ENCODE measurements around the gene CP.
A peak's percentile ranks its signal among the peaks of the same experiment; 100 is the strongest.
"Not testable (repeated sequence)": the region's sequence is repeated elsewhere in the genome, so short reads cannot be mapped to it uniquely, and the experiment has no call there.

- TF ChIP-seq ZNF384 (IDR thresholded peaks at IDR 0.05); FOXK2 (IDR thresholded peaks at IDR 0.05); ELF4 (IDR thresholded peaks at IDR 0.05); BHLHE40 (IDR thresholded peaks at IDR 0.05; ENCODE audit: borderline replicate concordance); FOXA1 (IDR thresholded peaks at IDR 0.05); SP1 (IDR thresholded peaks at IDR 0.05); L3MBTL2 (conservative IDR thresholded peaks at IDR 0.05); TARDBP (IDR thresholded peaks at IDR 0.05); SUZ12 (IDR thresholded peaks at IDR 0.05); ARNT (IDR thresholded peaks at IDR 0.05); FOXM1 (IDR thresholded peaks at IDR 0.05; ENCODE audit: borderline replicate concordance); NFRKB (IDR thresholded peaks at IDR 0.05); LEF1 (IDR thresholded peaks at IDR 0.05; ENCODE audit: borderline replicate concordance): not testable (repeated sequence)
- peak; percentile 47 for TF ChIP-seq PKNOX1 (IDR thresholded peaks at IDR 0.05)
These were observed 24.6 kb downstream of the CP start for GRCh38 chr3:149196805-149197592.

All from HEK293T (cell line).